MCF 10A (cell line): ENCODE measurements around the gene PSAP. TPM values are rescaled to one million over a fixed set of nuclear protein-coding genes. Genes with fewer than 3 reads are reported as not detected.
"Not testable (repeated sequence)": the region's sequence is repeated elsewhere in the genome, so short reads cannot be mapped to it uniquely, and the experiment has no call there.

Experiments used
- BruUV-seq: library from RNA; stranded (reverse); fragments of 400-500 nt; replicated peaks from 2 replicates; lab custom pipeline; 2021; lab: Mats Ljungman, UMichigan
- CTCF ChIA-PET: fragments of 300-600 bp; sonication (Branson Sonifier 250); formaldehyde crosslinking; extraction: SDS; loops from one replicate; lab custom pipeline; 2021; ENCODE audit warnings: antibody characterized with exemption, inconsistent platforms; lab: Yijun Ruan, JAX
- POLR2A ChIA-PET: fragments of 300-600, 350-650 bp; sonication (Branson Sonifier 250); formaldehyde crosslinking; extraction: SDS; loops from one replicate; lab custom pipeline; 2020; ENCODE audit warnings: antibody characterized with exemption, inconsistent platforms; lab: Yijun Ruan, JAX
- DNase-seq: peaks from one replicate; pipeline ENCODE4 v3.0.0-alpha.2; 2018; ENCODE audit not compliant: unreplicated experiment
- H3K27ac Mint-ChIP-seq: one replicate; pipeline ENCODE4 v1.8.0; 2022; ENCODE audit warnings: mild to moderate bottlenecking, low read depth, mixed read lengths; ENCODE audit not compliant: unreplicated experiment
- H3K27me3 Mint-ChIP-seq: one replicate; pipeline ENCODE4 v1.8.0; 2022; ENCODE audit warnings: mixed read lengths; ENCODE audit not compliant: insufficient read depth, unreplicated experiment
- H3K36me3 Mint-ChIP-seq: one replicate; pipeline ENCODE4 v1.8.0; 2022; ENCODE audit warnings: mild to moderate bottlenecking, moderate library complexity, mixed read lengths; ENCODE audit not compliant: insufficient read depth, unreplicated experiment
- H3K4me1 Mint-ChIP-seq: one replicate; pipeline ENCODE4 v1.8.0; 2022; ENCODE audit warnings: mixed read lengths; ENCODE audit not compliant: insufficient read depth, unreplicated experiment
- H3K4me3 Mint-ChIP-seq: one replicate; pipeline ENCODE4 v1.8.0; 2022; ENCODE audit warnings: mild to moderate bottlenecking, moderate library complexity, mixed read lengths; ENCODE audit not compliant: unreplicated experiment
- H3K9me3 Mint-ChIP-seq: one replicate; pipeline ENCODE4 v1.8.0; 2022; ENCODE audit warnings: mixed read lengths; ENCODE audit not compliant: unreplicated experiment
- intact Hi-C: fragments of 100-400 bp; cut with micrococcal nuclease; formaldehyde crosslinking; loops from 2 replicates; pipeline ENCODE4 v1.14.1; 2022
- total RNA-seq: library from RNA; stranded (reverse); gene quantifications from 2 replicates; pipeline ENCODE4 v1.2.3, GENCODE V29; 2022
- TF ChIP-seq, protein P1 (sequence below): fragments of 200-600 bp; IDR thresholded peaks from one replicate; pipeline ENCODE4 v1.8.0; 2022; ENCODE audit warnings: antibody characterized with exemption, mild to moderate bottlenecking; ENCODE audit not compliant: unreplicated experiment

The PSAP gene
- total RNA-seq, 1 experiment from 2014 or later = 506 TPM

- TF ChIP-seq, protein P1, sequence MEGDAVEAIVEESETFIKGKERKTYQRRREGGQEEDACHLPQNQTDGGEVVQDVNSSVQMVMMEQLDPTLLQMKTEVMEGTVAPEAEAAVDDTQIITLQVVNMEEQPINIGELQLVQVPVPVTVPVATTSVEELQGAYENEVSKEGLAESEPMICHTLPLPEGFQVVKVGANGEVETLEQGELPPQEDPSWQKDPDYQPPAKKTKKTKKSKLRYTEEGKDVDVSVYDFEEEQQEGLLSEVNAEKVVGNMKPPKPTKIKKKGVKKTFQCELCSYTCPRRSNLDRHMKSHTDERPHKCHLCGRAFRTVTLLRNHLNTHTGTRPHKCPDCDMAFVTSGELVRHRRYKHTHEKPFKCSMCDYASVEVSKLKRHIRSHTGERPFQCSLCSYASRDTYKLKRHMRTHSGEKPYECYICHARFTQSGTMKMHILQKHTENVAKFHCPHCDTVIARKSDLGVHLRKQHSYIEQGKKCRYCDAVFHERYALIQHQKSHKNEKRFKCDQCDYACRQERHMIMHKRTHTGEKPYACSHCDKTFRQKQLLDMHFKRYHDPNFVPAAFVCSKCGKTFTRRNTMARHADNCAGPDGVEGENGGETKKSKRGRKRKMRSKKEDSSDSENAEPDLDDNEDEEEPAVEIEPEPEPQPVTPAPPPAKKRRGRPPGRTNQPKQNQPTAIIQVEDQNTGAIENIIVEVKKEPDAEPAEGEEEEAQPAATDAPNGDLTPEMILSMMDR = no peak
- ChIA-PET CTCF (interaction anchor here (0.7 kb wide), 1 partner anchor 13 kb away, joined by 3 read pairs; no protein-coding TSS in a partner anchor), POLR2A (interaction anchor here (0.6 to 1.6 kb wide), 7 partner anchors 11 to 759 kb away, joined by 3 to 5 read pairs (median 3); partner anchors contain the start of gene PSAP)
- Mint-ChIP-seq H3K4me3 (no peak overlapping the region), H3K9me3 (no peaks in the 10 kb centered on the region), H3K36me3 (no peaks in the 10 kb centered on the region), H3K4me1 (no peaks in the 10 kb centered on the region), H3K27me3 (no peaks in the 10 kb centered on the region), H3K27ac (no peak overlapping the region)
- no TSS peak for BruUV-seq
- intact Hi-C loops = no loop called here
- no peak for DNase-seq
Observed at GRCh38 chr10:71882813-71883659, 32.0 kb upstream of the PSAP start.

GRCh38 chr10:71881647-71882355, 30.8 kb upstream of the PSAP start:
- Mint-ChIP-seq H3K4me3 (no peak overlapping the region), H3K9me3 (no peaks in the 10 kb centered on the region), H3K36me3 (no peaks in the 10 kb centered on the region), H3K27me3 (no peaks in the 10 kb centered on the region), H3K27ac (no peak overlapping the region), H3K4me1 (no peaks in the 10 kb centered on the region)
- CTCF ChIA-PET = interaction anchor here (0.6 to 1.0 kb wide), 2 partner anchors 10 to 184 kb away, joined by 4 to 5 read pairs; no protein-coding TSS in a partner anchor
- no TSS peak for BruUV-seq
- no peak for DNase-seq
- TF ChIP-seq, protein P1 = no peak
- POLR2A ChIA-PET = interaction anchor here (0.7 to 1.7 kb wide), 4 partner anchors 10 to 38 kb away, joined by 3 to 10 read pairs (median 5); partner anchors contain the start of gene PSAP
- intact Hi-C loops = no loop called here

GRCh38 chr10:71881307-71881624, 30.2 kb upstream of the PSAP start:
- ChIA-PET POLR2A (interaction anchor here (0.7 to 1.7 kb wide), 2 partner anchors 9 to 38 kb away, joined by 5 to 10 read pairs; no protein-coding TSS in a partner anchor), CTCF (interaction anchor here (0.6 to 1.0 kb wide), 2 partner anchors 10 to 184 kb away, joined by 4 to 5 read pairs; no protein-coding TSS in a partner anchor)
- H3K4me3 Mint-ChIP-seq, H3K36me3 Mint-ChIP-seq, H3K9me3 Mint-ChIP-seq, DNase-seq, BruUV-seq, H3K27ac Mint-ChIP-seq, H3K4me1 Mint-ChIP-seq, intact Hi-C loops, H3K27me3 Mint-ChIP-seq: not testable (repeated sequence)

DNA sequence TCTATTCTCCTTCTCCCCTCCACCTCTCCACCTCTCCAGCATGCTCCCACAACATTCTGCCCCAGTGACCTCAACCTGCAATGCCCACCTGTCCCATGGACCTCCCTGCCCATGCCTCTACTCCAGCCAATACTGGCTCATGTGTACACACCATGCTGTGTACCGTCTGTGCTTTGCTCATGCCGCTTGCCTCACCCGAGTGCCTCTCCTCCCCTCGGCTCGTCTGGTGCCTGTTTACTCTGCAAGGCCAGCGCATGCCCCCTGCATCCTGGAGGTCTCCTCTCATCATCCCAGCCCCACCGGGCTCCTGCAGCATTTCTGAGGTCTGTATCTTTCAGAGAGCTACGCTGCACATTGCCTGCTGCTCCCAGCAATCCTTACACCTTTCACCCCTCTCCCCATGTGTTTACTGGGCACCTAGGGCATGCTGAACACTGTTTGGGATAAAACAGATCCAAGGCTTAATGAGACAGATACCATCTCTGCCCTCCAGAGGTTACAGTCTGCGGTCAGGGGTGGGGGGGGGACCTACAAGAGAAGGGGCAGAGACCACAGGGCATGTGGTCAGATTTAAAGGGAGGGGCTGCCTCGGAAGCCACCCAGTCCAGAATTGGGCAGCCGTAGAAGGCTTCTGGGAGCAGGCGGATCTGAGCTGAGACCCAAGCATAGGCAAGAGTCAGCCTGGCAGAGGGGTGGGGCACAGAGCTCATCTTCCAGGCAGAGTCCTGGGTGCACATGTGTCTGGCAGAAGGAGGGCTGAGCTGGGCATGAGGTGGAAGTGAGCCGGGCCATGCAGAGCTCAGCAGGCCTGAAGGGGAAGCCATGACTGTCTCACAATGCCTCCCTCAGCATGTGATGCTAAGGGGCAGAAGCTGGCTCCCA, 29.6 kb upstream of the PSAP start:
- BruUV-seq = no TSS peak
- H3K4me1 Mint-ChIP-seq = no peaks in the 10 kb centered on the region
- H3K36me3 Mint-ChIP-seq = no peaks in the 10 kb centered on the region
- no peak for DNase-seq
- ChIA-PET CTCF (interaction anchor here (0.6 to 1.0 kb wide), 2 partner anchors 9 to 183 kb away, joined by 4 to 5 read pairs; no protein-coding TSS in a partner anchor), POLR2A (interaction anchor here (0.6 to 1.7 kb wide), 3 partner anchors 9 to 434 kb away, joined by 3 to 10 read pairs (median 6); no protein-coding TSS in a partner anchor)
- H3K27ac Mint-ChIP-seq = no peak overlapping the region
- TF ChIP-seq, protein P1 = no peak
- H3K9me3 Mint-ChIP-seq = no peaks in the 10 kb centered on the region
- intact Hi-C loops = no loop called here
- H3K4me3 Mint-ChIP-seq = no peak overlapping the region
- H3K27me3 Mint-ChIP-seq = no peaks in the 10 kb centered on the region
